Naive thymus-derived CD4-positive, alpha-beta T cell (primary cell): Measurements from ENCODE around the gene ZNF318. TPM values are rescaled to one million over a fixed set of nuclear protein-coding genes. Genes with fewer than 3 reads are reported as not detected.

Experiments used
- ATAC-seq: fragments of 150-1000 bp; cut with Tn5 transposase; 2 replicates; pipeline ENCODE4 v1.10.0; 2021; ENCODE audit warnings: mild to moderate bottlenecking, moderate library complexity
- CTCF ChIA-PET: fragments of 350-600 bp; sonication (Branson Sonifier 250); formaldehyde crosslinking; loops from one replicate; lab custom pipeline; 2021; ENCODE audit warnings: antibody characterized with exemption; lab: Charles Lee
- POLR2A ChIA-PET: fragments of 350-600 bp; sonication (Branson Sonifier 250); formaldehyde crosslinking; loops from one replicate; lab custom pipeline; 2021; ENCODE audit warnings: antibody characterized with exemption, inconsistent platforms; lab: Charles Lee
- DNase-seq, 9 donors: peaks; one replicate each; pipeline versions ENCODE4 v3.0.0 to v3.0.0-alpha.2; 2020 to 2022; ENCODE audit warnings: mixed read lengths in 1 of 9
- H3K27ac ChIP-seq: one replicate; pipeline ENCODE4 v1.7.0; 2013; ENCODE audit warnings: mild to moderate bottlenecking, low read depth, low read length, moderate library complexity
- H3K27me3 ChIP-seq, 2 donors: one replicate each; pipeline ENCODE4 v1.7.0; 2013; ENCODE audit warnings: low read length in 2 of 2, mild to moderate bottlenecking in 2 of 2, moderate library complexity in 2 of 2; ENCODE audit not compliant: control insufficient read depth in 2 of 2, insufficient read depth in 2 of 2
- H3K36me3 ChIP-seq, 3 experiments: 1 replicate in 2 of 3; 2 replicates in 1 of 3; pipeline ENCODE4 v1.7.0; 2013; ENCODE audit warnings: low read length in 3 of 3, mild to moderate bottlenecking in 3 of 3, moderate library complexity in 1 of 3; ENCODE audit not compliant: insufficient read depth in 3 of 3, control insufficient read depth in 2 of 3
- H3K4me1 ChIP-seq, 2 donors: one replicate each; pipeline ENCODE4 v1.7.0; 2013; ENCODE audit warnings: low read length in 2 of 2, mild to moderate bottlenecking in 2 of 2, moderate library complexity in 1 of 2; ENCODE audit not compliant: control insufficient read depth in 2 of 2, insufficient read depth in 2 of 2
- H3K4me3 ChIP-seq: 2 replicates; pipeline ENCODE4 v1.7.0; 2013; ENCODE audit warnings: mild to moderate bottlenecking, low read length
- H3K9me3 ChIP-seq, 3 experiments: 1 replicate in 2 of 3; 2 replicates in 1 of 3; pipeline ENCODE4 v1.7.0; 2013; ENCODE audit warnings: low read length in 3 of 3; ENCODE audit not compliant: control insufficient read depth in 2 of 3
- H3K27ac Mint-ChIP-seq, 9 donors: one replicate each; pipeline ENCODE4 v1.8.0; 2020 to 2022; ENCODE audit warnings: mixed read lengths in 9 of 9, mild to moderate bottlenecking in 8 of 9, moderate library complexity in 5 of 9, inconsistent platforms in 2 of 9
- H3K27me3 Mint-ChIP-seq, 5 donors: one replicate each; pipeline ENCODE4 v1.8.0; 2021 to 2022; ENCODE audit warnings: mixed read lengths in 5 of 5, mild to moderate bottlenecking in 1 of 5
- H3K36me3 Mint-ChIP-seq, 5 donors: one replicate each; pipeline ENCODE4 v1.8.0; 2020 to 2022; ENCODE audit warnings: mixed read lengths in 5 of 5, mild to moderate bottlenecking in 3 of 5, inconsistent platforms in 1 of 5
- H3K4me1 Mint-ChIP-seq, 7 donors: one replicate each; pipeline ENCODE4 v1.8.0; 2020 to 2022; ENCODE audit warnings: mixed read lengths in 7 of 7, mild to moderate bottlenecking in 3 of 7, inconsistent platforms in 1 of 7
- H3K4me3 Mint-ChIP-seq, 10 donors: one replicate each; pipeline ENCODE4 v1.8.0; 2020 to 2022; ENCODE audit warnings: mild to moderate bottlenecking in 10 of 10, mixed read lengths in 10 of 10, moderate library complexity in 6 of 10, inconsistent platforms in 2 of 10
- H3K9me3 Mint-ChIP-seq, 11 donors: one replicate each; pipeline ENCODE4 v1.8.0; 2020 to 2022; ENCODE audit warnings: mixed read lengths in 11 of 11, mild to moderate bottlenecking in 4 of 11, inconsistent platforms in 1 of 11, moderate library complexity in 1 of 11
- intact Hi-C, 2 donors: fragments of 100-400 bp; cut with micrococcal nuclease; formaldehyde crosslinking; loops; one replicate each; pipeline ENCODE4 v1.15.1; 2023
- polyA plus RNA-seq, 2 donors: library from polyadenylated mRNA; unstranded; fragments of 300-500 nt; fragmentation: Illumina TruSeq; gene quantifications; one replicate each; pipeline ENCODE4 v1.2.3, GENCODE V29; 2021
- total RNA-seq, 6 experiments: library from RNA in 5 of 6; stranded (reverse) in 5 of 6; gene quantifications; 1 replicate in 5 of 6; 2 replicates in 1 of 6; pipeline ENCODE4 v1.2.3 and lab custom pipeline; 2021 to 2026

Gene ZNF318
- total and polyA plus RNA-seq, 7 experiments from 2014 or later = 6.9 to 40.2 (median 28.3) TPM

GRCh38 chr6:43331470-43331869, 38.0 kb downstream of the ZNF318 start:
- Histone ChIP-seq H3K4me1 (peaks cover 0 to 15% of the 10 kb centered on the region in 2 donors), H3K36me3 (peaks cover 0 to 3% (median 0%) of the 10 kb centered on the region in 3 experiments), H3K4me3 (no peak overlapping the region), H3K9me3 (no peaks in the 10 kb centered on the region), H3K27ac (no peak overlapping the region), H3K27me3 (no peaks in the 10 kb centered on the region)
- peaks cover 10 to 29% (median 22%) of the 10 kb centered on the region in 7 donors for H3K4me1 Mint-ChIP-seq
- intact Hi-C loops = loop anchor here in 1 of 2 donors (10.0 kb wide), 1 partner anchor 67 kb away; no protein-coding TSS in a partner anchor
- DNase-seq (peak in 2 of 9 donors; percentile 7), ATAC-seq (no peak)
- H3K9me3 Mint-ChIP-seq = no peaks in the 10 kb centered on the region
- H3K4me3 Mint-ChIP-seq = peak overlapping the region in 8 of 10 donors; percentile 1 to 62 (median 15)
- CTCF ChIA-PET = no interaction called here
- H3K27me3 Mint-ChIP-seq = peaks cover 0 to 3% (median 0%) of the 10 kb centered on the region in 5 donors
- H3K27ac Mint-ChIP-seq = peak overlapping the region in 8 of 9 donors; percentile 2 to 79 (median 74)
- POLR2A ChIA-PET = interaction anchor here (0.5 to 1.1 kb wide), 2 partner anchors 65 to 164 kb away, joined by 3 read pairs; no protein-coding TSS in a partner anchor
- peaks cover 0 to 22% (median 15%) of the 10 kb centered on the region in 5 donors for H3K36me3 Mint-ChIP-seq

- no peak overlapping the region for H3K27ac Mint-ChIP-seq
- no peaks in the 10 kb centered on the region for H3K27me3 ChIP-seq
- H3K4me1 Mint-ChIP-seq = peaks cover 10 to 21% (median 15%) of the 10 kb centered on the region in 7 donors
- H3K4me3 Mint-ChIP-seq = no peak overlapping the region
- H3K4me1 ChIP-seq = peaks cover 0 to 15% of the 10 kb centered on the region in 2 donors
- CTCF ChIA-PET = no interaction called here
- H3K27ac ChIP-seq = no peak overlapping the region
- H3K36me3 Mint-ChIP-seq = peaks cover 0 to 31% (median 20%) of the 10 kb centered on the region in 5 donors
- DNase-seq (no peak), ATAC-seq (no peak)
- intact Hi-C loops = no loop called here
- H3K9me3 Mint-ChIP-seq = no peaks in the 10 kb centered on the region
- peaks cover 0 to 3% (median 0%) of the 10 kb centered on the region in 5 donors for H3K27me3 Mint-ChIP-seq
- H3K36me3 ChIP-seq = no peaks in the 10 kb centered on the region
- H3K9me3 ChIP-seq = no peaks in the 10 kb centered on the region
- POLR2A ChIA-PET = no interaction called here
- no peak overlapping the region for H3K4me3 ChIP-seq
These were observed 40.9 kb downstream of the ZNF318 start for GRCh38 chr6:43328528-43328927.

- peaks cover 0 to 9% (median 0%) of the 10 kb centered on the region in 5 donors for H3K27me3 Mint-ChIP-seq
- no peak overlapping the region for H3K4me3 Mint-ChIP-seq
- ATAC-seq (no peak), DNase-seq (no peak)
- ChIA-PET CTCF (no interaction called here), POLR2A (no interaction called here)
- H3K4me1 ChIP-seq = no peaks in the 10 kb centered on the region
- no peaks in the 10 kb centered on the region for H3K36me3 ChIP-seq
- peaks cover 0 to 35% (median 23%) of the 10 kb centered on the region in 5 donors for H3K36me3 Mint-ChIP-seq
- H3K9me3 Mint-ChIP-seq = no peaks in the 10 kb centered on the region
- no peaks in the 10 kb centered on the region for H3K27me3 ChIP-seq
- H3K9me3 ChIP-seq = no peaks in the 10 kb centered on the region
- H3K27ac Mint-ChIP-seq = no peak overlapping the region
- intact Hi-C loops = no loop called here
- peaks cover 0 to under 1% (median 0%) of the 10 kb centered on the region in 7 donors for H3K4me1 Mint-ChIP-seq
- H3K27ac ChIP-seq = no peak overlapping the region
- no peak overlapping the region for H3K4me3 ChIP-seq
These were observed 43.6 kb downstream of the ZNF318 start for GRCh38 chr6:43325876-43326275.

- Mint-ChIP-seq H3K9me3 (no peaks in the 10 kb centered on the region), H3K4me1 (peaks cover 0 to 3% (median 0%) of the 10 kb centered on the region in 7 donors), H3K27ac (no peak overlapping the region), H3K4me3 (no peak overlapping the region), H3K36me3 (peaks cover 0 to 25% (median 6%) of the 10 kb centered on the region in 5 donors), H3K27me3 (peaks cover 0 to 27% (median 0%) of the 10 kb centered on the region in 5 donors)
- Histone ChIP-seq H3K27ac (no peak overlapping the region), H3K36me3 (no peaks in the 10 kb centered on the region), H3K4me3 (no peak overlapping the region), H3K27me3 (no peaks in the 10 kb centered on the region), H3K4me1 (no peaks in the 10 kb centered on the region), H3K9me3 (no peaks in the 10 kb centered on the region)
- ATAC-seq (no peak), DNase-seq (no peak)
- ChIA-PET CTCF (no interaction called here), POLR2A (interaction anchor here (0.7 to 0.9 kb wide), 2 partner anchors 23 to 52 kb away, joined by 3 read pairs; partner anchors contain the start of gene ZNF318)
- intact Hi-C loops = no loop called here
These were observed 51.4 kb downstream of the ZNF318 start for GRCh38 chr6:43318011-43318410.

- ATAC-seq (no peak), DNase-seq (no peak)
- Mint-ChIP-seq H3K4me1 (peaks cover 0 to 6% (median 6%) of the 10 kb centered on the region in 7 donors), H3K9me3 (no peaks in the 10 kb centered on the region), H3K27ac (no peak overlapping the region), H3K27me3 (peaks cover 0 to 34% (median 0%) of the 10 kb centered on the region in 5 donors), H3K36me3 (peaks cover 0 to 28% (median 8%) of the 10 kb centered on the region in 5 donors), H3K4me3 (no peak overlapping the region)
- H3K27me3 ChIP-seq = no peaks in the 10 kb centered on the region
- peaks cover 4 to 7% of the 10 kb centered on the region in 2 donors for H3K4me1 ChIP-seq
- intact Hi-C loops = no loop called here
- ChIA-PET POLR2A (no interaction called here), CTCF (interaction anchor here (1.0 kb wide), 1 partner anchor 42 kb away, joined by 3 read pairs; no protein-coding TSS in a partner anchor)
- no peaks in the 10 kb centered on the region for H3K9me3 ChIP-seq
- H3K4me3 ChIP-seq = no peak overlapping the region
- no peaks in the 10 kb centered on the region for H3K36me3 ChIP-seq
- no peak overlapping the region for H3K27ac ChIP-seq
These were observed 55.6 kb downstream of the ZNF318 start for GRCh38 chr6:43313813-43314212.

GRCh38 chr6:43311666-43312065, 57.8 kb downstream of the ZNF318 start:
- ChIA-PET POLR2A (no interaction called here), CTCF (interaction anchor here (0.9 to 1.1 kb wide), 3 partner anchors 57 to 794 kb away, joined by 3 to 7 read pairs (median 5); partner anchors contain the start of gene ZNF318)
- peaks cover 0 to 31% (median 0%) of the 10 kb centered on the region in 5 donors for H3K27me3 Mint-ChIP-seq
- H3K27me3 ChIP-seq = no peaks in the 10 kb centered on the region
- peaks cover 6 to 13% (median 9%) of the 10 kb centered on the region in 7 donors for H3K4me1 Mint-ChIP-seq
- no peak overlapping the region for H3K27ac ChIP-seq
- no peak for DNase-seq
- H3K9me3 Mint-ChIP-seq = no peaks in the 10 kb centered on the region
- H3K36me3 Mint-ChIP-seq = peaks cover 0 to 18% (median 5%) of the 10 kb centered on the region in 5 donors
- no peak for ATAC-seq
- H3K4me3 ChIP-seq = no peak overlapping the region
- no peak overlapping the region for H3K4me3 Mint-ChIP-seq
- intact Hi-C loops = no loop called here
- H3K9me3 ChIP-seq = no peaks in the 10 kb centered on the region
- H3K27ac Mint-ChIP-seq = no peak overlapping the region
- peaks cover 8 to 11% of the 10 kb centered on the region in 2 donors for H3K4me1 ChIP-seq
- H3K36me3 ChIP-seq = no peaks in the 10 kb centered on the region
